ENCODE data around the gene FAM161B.
A peak's percentile ranks its signal among the peaks of the same experiment; 100 is the strongest.
"Not testable (repeated sequence)": the region's sequence is repeated elsewhere in the genome, so short reads cannot be mapped to it uniquely, and the experiment has no call there.

FAM161B gene, protein sequence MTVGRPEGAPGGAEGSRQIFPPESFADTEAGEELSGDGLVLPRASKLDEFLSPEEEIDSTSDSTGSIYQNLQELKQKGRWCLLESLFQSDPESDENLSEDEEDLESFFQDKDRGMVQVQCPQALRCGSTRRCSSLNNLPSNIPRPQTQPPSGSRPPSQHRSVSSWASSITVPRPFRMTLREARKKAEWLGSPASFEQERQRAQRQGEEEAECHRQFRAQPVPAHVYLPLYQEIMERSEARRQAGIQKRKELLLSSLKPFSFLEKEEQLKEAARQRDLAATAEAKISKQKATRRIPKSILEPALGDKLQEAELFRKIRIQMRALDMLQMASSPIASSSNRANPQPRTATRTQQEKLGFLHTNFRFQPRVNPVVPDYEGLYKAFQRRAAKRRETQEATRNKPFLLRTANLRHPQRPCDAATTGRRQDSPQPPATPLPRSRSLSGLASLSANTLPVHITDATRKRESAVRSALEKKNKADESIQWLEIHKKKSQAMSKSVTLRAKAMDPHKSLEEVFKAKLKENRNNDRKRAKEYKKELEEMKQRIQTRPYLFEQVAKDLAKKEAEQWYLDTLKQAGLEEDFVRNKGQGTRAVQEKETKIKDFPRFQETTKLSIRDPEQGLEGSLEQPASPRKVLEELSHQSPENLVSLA

DNA sequence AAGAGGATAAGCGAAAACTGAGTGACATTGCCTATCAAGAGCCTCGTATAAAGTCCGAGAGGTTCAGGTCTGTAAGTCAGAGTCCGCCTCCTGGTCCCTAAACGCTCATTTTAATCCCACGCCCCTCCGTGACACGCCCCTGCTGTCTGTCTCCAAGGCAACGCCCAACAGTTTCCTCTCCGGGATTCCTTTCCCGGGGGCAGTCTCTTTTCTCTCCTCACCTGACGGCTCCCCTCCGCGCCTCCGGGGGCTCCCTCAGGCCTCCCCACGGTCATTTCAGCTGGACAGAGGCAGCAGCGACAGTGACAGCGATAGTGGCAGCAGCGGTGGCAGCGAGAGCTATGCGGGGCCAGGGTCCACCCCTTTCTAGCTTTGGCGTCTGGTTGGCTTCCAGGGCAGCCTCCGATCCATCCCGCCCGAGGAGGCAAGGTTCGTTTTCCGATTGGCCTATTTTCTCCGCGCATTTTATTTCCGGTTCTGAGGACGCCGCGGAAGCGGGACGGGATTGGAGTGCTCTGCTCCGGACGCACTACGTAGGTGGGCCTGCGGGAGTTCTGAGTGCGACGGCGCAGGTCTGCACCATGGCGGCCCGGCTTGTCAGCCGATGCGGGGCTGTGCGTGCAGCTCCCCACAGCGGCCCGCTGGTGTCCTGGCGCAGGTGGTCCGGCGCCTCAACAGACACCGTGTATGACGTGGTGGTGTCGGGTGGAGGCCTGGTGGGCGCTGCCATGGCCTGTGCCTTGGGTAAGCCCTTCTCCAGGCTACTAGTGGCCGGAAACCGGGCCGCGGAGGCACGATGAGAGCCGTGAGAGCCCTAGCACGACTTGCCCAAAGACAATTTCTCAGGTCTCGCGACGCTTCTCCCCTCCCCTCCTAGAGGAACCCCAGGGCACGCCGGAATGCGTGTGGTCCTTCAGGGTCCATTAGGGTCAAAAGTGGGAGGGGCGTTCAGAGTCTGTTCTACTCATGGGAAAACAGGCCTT, at the start of gene FAM161B, which contains the start of gene COQ6:
FAM161B (minus strand) TSS at position 343 of the 983 bp plus-strand sequence; CDS start at position 275, 68 bp downstream.
COQ6 (plus strand) TSS at position 551 of the 983 bp plus-strand sequence; CDS start at position 582, 31 bp downstream.
- DNase-seq (ENCODE audit: low read depth in 2 of 2) = peak; percentile 59 to 77

DNA sequence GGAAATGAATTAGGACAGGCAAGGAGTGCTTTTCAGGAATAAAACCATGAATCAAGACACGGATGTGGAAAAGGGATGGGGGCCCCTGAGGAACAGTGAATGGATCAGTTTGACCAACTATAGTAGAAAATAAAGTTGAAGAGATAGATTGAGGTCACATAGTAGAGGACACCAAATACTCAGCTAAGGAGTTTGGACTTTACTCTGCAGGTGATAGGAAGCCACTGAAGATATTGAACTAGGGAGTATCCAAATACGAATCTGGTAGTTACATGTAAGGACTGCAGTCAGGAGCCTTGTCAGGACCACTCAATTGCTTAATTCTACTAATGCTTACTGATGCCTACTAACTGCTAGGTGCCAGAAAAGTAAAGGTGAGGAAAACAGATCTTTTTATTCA, 48.8 kb upstream of the FAM161B start:
- DNase-seq (ENCODE audit: low read depth in 2 of 2) = no peak

DNA sequence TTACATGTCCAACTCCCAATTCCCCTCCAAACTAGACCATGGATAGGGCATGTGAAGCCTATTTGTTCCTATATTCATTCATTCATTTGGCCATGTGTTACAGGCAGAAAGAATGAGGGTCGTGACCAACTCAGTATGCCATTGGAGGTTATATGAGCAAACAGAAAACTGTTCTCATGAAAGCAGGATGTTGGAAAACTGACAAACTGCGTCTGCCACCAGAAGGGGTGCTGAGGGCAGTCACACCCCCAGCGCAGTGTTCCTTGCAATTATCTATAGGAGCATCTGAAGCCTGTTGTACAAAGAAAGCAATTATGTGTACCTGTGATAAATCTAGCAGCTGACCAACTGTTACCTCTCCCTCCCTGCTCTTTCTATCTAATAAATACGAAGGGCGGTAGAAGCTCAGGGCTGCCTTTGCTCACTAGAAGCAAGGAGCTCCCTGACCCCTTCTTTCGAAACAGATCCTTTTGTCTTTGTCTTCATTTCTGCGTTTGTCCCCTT, 48.1 kb upstream of the FAM161B start:
- DNase-seq (ENCODE audit: low read depth in 2 of 2) = no peak

DNA sequence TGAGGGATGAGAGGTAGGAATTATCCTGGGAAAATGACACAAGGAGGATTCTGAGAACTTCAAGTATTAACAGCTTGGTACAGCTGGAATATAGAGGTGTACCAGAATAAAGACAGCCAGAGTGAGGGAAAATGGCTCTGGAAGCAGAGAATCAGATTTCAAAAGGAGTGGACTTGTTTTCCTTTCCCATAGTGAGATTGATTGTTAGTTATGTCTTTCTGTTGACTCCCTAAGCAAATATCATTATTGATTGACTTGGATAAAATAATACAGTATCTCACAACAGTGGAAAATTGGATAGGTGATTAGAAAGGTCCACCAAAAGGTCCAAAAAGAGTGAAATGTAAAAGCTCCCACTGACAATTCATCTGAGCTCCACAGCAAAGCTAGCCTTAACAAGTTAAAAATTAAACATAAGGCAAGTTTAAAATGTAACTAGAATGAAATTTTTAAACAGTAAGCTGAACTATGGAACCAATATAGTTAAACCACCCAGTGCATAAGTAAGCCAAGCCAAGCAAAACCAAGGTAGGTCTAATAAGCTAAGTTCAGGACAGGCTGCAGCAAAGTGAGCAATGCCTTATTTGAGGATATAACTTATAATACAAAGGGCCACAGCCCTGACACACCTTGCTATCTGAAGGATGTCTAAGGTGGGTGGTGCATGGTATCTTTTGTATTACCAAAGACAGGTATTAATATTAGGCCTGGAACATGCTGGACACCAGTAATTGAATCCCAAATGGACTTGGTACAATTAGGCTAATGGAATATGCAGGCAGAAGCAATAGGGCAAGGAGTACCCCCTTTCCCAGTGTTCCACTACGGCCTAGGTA, 47.4 kb upstream of the FAM161B start:
- DNase-seq (ENCODE audit: low read depth in 2 of 2) = no peak

DNA sequence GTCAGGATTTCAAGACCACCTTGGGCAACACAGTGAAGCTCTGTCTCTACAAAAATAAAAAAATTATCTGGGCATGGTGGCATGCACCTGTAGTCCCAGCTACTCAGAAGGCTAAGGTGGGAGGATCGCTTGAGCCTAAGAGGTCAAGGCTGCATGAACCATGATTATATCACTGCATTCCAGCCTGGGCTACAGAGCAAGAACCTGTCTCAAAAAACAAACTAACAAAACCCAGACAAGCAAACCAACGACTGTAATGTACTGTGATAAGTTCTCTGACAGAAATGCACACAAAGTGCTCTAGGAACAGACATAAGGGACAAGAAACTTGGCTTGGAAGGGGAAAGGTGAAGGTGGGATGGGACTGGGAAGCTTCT, 46.8 kb upstream of the FAM161B start:
- no peak for DNase-seq (ENCODE audit: low read depth in 2 of 2)

DNA sequence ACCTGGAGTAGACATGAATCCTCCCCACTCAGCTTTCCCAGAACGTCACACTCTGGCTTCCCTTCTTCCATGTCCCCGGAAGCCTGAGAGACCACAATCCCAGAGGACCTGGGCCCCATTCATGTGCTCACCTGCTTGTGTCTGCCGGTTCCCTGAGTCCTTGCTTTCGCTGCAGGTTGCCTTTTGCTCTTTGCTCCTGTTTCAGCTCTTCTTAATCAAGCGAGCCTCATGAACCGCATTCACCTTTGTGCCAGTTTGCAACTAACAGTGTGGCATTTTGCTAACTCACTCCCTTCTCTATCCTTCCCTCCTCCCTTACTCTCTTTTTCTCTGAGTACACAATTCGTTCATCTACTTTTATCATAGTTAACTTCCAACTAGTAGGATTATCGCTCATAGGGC, 46.1 kb upstream of the FAM161B start:
- no peak for DNase-seq (ENCODE audit: low read depth in 2 of 2)

DNA sequence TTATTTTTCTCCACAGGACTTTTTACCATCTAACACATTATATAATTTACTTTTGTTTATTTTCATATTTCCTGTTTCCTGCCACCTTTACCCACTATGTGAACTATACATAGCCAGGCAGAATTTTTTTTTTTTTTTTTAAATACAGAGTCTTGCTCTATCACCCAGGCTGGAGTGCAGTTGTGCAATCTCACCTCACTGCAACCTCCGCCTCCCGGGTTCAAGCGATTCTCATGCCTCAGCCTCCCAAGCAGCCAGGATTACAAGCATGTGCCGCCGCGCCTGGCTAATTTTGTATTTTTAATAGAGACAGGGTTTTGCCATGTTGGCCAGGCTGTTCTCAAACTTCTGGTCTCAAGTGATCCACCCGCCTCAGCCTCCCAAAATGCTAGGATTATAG, 45.0 kb upstream of the FAM161B start:
- not testable (repeated sequence) for DNase-seq (ENCODE audit: low read depth in 2 of 2)

DNA sequence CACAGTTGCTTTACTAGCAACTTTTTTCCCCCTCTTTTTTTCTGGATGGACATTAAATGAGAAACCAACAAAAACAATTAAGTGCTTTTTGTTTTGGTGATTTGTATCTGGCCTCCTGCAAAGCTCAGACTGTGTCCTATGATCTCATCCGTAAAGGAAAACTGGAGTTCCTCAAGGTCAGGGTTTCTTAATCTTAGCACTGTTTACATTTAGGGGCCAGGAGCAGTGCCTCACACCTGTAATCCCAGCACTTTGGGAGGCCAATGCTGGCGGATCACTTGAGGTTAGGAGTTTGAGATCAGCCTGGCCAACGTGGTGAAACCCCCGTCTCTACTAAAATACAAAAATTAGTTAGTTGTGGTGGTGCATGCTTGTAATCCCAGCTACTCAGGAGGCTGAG, 41.2 kb upstream of the FAM161B start:
- DNase-seq (ENCODE audit: low read depth in 2 of 2) = no peak

DNA sequence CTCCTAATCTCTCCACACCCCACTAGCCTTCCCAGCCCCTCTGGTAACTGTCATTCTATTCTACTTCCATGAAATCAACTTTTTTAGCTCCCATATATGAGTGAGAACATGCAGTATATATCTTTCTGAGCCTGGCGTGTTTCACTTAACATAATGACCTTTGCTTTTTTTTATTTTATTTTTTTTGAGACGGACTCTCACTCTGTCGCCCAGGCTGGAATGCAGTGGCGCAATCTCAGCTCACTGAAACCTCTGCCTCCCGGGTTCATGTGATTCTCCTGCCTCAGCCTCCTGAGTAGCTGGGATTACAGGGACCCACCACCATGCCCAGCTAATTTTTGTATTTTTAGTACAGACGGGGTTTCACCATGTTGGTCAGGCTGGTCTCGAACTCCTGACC, 38.8 kb upstream of the FAM161B start:
- not testable (repeated sequence) for DNase-seq (ENCODE audit: low read depth in 2 of 2)

DNA sequence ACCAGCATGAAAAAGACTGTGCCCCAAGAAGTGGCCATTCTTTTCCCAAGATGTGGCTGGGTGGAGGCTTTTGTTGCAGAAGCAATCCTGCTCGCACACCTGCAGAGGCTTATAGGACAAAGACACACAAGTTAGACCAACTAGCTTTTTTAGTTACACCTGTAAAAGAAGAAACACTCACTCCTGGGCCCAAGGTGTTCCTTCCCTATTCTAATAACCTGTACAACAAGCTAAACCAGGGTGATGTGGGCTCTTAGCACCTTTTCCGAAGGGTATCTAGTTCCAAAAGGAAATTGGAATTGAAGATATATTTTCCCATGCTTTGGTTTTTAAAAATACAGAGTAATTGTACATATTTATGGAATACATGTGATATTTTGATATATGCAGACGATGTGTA, 38.2 kb upstream of the FAM161B start:
- DNase-seq (ENCODE audit: low read depth in 2 of 2) = no peak

DNA sequence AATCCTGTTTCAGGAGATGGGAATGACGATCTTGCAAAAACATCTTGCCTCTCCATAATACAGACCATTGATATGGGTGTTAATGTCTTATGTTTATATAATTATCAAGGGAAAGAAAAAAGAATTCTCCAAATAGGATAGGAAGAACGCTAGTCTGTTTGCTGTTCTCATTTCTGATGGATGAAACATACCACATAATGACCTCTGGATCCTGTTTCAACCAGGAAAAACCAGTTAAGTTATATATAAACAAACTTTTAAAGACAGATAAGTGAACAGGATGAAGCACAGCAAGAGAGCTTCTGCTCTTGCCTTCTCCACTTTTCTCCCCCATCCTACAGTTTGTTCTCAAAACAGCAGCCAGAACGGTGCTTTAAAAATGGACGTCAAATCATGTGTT, 28.0 kb upstream of the FAM161B start:
- no peak for DNase-seq (ENCODE audit: low read depth in 2 of 2)

DNA sequence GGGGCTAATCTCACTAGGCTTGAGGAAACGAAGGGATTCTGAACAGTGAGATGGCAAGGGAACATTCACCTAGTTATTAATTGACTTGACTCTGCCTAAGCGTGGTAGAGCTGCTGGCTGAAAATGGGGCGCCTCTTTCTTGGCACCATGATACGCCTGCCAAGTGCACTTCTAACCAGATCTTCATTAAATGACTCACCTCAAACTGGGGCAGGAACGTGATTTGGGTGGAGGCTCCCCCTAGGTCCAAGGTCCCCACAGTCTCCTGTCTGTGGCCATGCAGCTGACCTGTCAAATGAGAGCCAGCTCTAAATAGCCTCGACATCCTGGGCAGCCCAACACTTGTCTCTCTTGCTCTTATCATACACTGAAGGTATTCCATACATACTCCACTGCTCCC, 26.2 kb upstream of the FAM161B start:
- DNase-seq (ENCODE audit: low read depth in 2 of 2) = no peak

DNA sequence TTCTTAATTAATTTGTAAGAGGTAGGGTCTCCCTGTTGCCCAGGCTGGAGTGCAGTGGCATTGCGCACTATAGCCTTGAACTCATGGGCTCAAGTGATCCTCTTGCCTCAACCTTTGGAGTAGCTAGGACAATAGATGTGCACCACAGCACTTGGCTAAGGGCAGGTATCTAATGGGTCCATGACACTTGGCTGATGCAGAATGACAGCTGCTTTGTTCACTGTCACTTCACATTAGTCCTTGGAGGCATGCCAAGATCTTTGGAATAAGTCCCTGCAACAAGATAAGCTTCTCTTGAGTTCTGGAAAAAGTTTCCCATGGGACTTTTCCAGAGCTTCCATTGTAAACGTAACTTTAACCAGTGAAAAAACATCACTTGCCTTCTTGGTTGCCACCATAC, 23.6 kb upstream of the FAM161B start:
- no peak for DNase-seq (ENCODE audit: low read depth in 2 of 2)

DNA sequence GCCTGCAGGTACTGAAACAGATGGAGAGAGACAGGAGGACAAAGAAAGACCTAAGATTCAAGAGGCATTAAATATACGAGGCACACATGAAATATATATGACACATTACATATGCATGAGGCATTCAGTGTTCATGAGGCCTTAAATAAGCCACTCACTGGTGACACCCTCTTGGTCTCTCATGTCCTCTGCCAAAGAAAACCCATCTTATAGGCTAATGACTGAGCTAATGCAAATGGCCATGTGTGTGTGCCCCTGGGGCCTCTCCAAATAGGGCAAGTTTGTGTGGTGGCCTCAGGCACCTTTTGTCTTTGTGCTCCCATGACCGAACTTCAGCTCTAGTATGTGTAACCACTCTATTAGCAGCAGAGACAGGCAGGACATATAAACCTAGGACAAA, 19.0 kb upstream of the FAM161B start:
- no peak for DNase-seq (ENCODE audit: low read depth in 2 of 2)

DNA sequence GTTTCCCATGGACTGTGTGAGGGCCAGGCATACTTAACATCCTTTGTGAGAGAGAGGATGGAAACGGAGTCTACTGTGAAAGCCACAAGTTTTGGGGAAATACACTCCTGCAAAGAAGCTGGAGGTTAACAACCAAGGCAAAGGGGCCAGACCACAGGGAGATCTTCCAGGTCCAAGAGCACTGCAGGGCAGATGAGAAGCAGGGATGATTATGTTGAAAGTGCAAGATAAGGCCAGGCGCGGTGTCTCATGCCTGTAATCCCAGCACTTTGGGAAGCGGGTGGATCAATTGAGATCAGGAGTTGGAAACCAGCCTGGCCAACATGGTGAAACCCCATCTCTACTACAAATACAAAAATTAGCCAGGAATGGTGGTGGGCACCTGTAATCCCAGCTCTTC, 15.3 kb upstream of the FAM161B start:
- no peak for DNase-seq (ENCODE audit: low read depth in 2 of 2)

DNA sequence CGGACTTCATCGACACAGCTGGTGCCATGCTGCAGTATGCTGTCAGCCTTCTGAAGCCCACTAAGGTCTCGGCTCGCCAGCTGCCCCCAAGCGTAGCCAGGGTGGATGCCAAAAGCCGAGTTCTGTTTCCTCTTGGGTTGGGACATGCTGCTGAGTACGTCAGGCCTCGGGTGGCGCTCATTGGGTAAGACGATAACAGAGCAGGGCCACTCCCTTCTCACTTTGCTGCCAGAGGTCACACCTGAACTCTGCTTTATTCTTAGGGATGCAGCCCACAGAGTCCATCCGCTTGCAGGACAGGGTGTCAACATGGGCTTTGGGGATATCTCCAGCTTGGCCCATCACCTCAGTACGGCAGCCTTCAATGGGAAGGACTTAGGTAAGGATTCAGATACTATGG, 11.3 kb upstream of the FAM161B start:
- no peak for DNase-seq (ENCODE audit: low read depth in 2 of 2)

DNA sequence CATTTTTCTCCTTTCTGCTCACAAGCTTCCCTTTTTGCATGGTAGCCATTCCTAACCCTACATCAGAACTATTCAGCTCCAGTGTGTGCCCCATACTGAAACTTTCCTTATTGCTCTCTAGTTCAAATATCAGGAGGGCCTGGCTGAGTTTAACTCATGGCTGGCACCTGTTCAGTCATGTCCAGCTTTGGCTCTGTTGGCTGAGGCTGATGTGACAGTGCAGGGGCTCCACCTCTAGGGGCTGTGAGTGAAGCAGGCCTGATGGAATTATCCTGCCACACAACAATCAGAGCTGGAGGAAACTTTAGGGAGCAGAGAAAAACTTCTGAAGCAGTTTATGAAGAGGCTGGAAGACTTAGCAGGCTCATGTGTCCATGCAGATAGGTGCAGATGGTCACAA, 8.7 kb upstream of the FAM161B start:
- no peak for DNase-seq (ENCODE audit: low read depth in 2 of 2)

DNA sequence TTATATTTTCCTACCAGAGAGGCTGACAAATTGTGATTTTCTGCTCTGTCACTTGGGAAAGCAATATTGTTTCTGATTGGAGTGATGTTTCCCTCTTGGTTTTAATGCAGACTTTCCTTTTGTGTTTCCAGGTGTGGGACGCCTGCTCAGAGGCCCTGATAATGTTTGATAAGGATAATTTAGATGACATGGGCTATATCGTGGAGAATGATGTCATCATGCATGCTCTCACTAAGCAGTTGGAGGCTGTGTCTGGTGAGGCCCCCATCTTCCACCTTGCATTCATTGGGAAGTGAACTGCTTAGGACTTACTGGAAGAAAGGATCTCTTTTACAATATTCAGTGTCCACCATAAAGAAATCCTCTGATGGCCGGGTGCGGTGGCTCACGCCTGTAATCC, 5.8 kb upstream of the FAM161B start:
- no peak for DNase-seq (ENCODE audit: low read depth in 2 of 2)

DNA sequence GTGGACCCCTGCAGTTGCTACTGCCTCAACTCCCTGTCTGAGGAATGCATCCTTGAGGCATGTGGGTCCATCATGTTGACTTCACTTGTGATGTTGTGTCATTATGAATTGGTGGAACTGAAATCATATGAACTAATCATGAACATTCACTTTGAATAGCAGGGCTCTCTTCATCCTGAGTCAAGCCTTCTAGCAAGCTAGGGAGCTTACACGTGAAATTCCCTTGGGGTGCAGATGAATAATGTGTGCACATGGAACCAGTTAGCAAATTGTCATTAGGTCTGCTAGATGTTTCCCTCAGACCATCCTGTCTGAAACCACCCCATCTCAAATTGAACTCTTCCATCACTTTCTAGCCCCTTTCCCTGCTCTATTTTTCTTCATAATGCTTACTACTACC, 3.8 kb upstream of the FAM161B start:
- no peak for DNase-seq (ENCODE audit: low read depth in 2 of 2)

DNA sequence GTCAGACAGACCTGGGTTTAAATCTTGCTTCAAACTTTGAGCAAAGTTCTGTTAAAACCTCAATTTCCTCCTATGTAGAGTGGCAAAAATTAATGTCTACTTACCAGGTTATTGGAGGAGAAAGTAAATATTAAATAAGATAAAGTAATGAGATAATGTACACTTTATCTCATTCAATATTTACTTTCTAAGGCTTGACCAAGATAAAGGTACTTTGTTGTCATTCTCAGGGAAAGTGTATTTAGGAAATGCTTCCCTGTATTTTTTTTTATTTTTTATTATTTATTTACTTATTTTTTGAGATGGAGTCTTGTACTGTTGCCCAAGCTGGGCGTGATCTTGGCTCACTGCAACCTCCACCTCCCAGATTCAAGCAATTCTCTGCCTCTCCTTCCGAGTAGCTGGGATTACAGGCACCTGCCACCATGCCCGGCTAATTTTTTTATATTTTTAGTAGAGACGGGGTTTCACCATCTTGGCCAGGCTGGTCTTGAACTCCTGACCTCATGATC, 4.7 kb downstream of the FAM161B start:
- no peak for DNase-seq (ENCODE audit: low read depth in 2 of 2)
